ENCODE data around the gene ADPRHL1.

GRCh38 chr13:113410472-113411201 lies 42.7 kb downstream of the ADPRHL1 start:
- no peak for TF ChIP-seq CTCF (IDR thresholded peaks at IDR 0.05; ENCODE audit: poor library complexity)
- TF ChIP-seq EZH2 (IDR thresholded peaks at IDR 0.05; ENCODE audit: borderline replicate concordance): no peak
- no peak for TF ChIP-seq EZH2phosphoT487 (IDR thresholded peaks at IDR 0.05; ENCODE audit: low read depth, severe bottlenecking, unreplicated experiment)
